NCI-H1105 treated with DMSO at 0.1 percent for 48 hours (cell line): ENCODE results near the gene LONRF3.

Experiments
- DNase-seq: peaks from one replicate; lab custom pipeline; 2025; lab: John Stamatoyannopoulos, UW

The LONRF3 gene

GRCh38 chrX:118974088-118974907, at the start of gene LONRF3:
Gene LONRF3, plus strand, starts transcription at chrX:118974618. Its CDS starts 163 bp downstream, at chrX:118974781.
- DNase-seq, result peak; percentile 30

DNA sequence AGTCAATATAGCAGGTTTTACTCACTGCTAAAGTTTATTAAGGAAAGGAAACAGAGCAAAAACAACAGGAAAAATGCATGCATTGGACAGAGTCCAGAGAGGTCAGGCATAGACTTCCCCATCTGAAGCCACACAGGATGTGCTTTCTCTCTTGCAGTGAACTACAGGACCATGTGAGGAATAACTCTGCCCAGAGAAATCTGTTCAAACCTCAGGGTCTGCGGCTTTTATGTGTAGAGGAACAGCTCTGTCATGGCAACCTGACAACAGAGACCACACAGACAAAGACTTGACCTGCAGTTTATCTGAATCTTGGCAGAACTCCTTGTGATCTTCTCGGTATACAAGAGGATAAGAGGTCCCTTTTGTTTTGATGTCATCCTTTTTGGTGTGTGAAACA, 46.3 kb upstream of the LONRF3 start:
- DNase-seq, result no peak

GRCh38 chrX:118935352-118935751, 39.1 kb upstream of the LONRF3 start:
- DNase-seq, result no peak

DNA sequence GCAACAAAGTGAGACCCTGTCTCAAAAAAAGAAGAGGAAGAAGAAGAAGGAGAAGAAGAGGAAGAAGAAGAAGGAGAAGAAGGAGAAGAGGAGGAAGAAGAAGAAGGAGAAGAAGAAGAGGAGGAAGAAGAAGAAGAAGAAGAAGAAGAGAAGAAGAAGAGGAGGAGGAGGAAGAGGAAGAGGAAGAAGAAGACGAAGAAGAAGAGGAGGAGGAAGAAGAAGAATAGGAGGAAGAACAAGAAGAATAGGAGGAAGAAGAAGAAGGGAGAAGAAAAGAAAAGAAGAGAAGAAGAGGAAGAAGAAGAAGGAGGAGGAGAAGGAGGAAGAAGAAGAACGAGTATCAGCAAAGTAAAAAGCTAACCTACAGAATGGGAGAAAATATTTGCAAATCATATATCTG, 33.3 kb upstream of the LONRF3 start:
- no peak for DNase-seq

DNA sequence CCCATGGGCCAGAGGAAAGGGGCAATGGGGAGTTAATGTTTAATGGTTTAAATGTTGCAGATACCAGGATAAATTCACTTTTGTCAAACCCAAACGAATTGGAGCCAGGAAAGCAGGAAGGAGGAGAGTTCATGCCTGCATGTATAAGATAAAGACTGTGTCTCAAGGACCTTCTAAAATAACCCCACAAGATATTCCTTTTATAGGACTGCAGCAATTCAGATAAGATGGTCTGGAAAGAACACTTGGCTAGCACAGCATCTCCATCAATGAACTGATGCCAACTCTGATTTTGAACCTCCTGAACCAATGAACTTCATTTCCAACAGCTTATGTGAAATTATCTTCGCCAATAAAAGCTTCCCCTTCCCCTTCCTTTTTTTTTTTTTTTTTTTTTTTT, 31.3 kb upstream of the LONRF3 start:
- DNase-seq, result no peak

- no peak for DNase-seq
These were observed 28.5 kb upstream of the LONRF3 start for GRCh38 chrX:118945921-118946320.

DNA sequence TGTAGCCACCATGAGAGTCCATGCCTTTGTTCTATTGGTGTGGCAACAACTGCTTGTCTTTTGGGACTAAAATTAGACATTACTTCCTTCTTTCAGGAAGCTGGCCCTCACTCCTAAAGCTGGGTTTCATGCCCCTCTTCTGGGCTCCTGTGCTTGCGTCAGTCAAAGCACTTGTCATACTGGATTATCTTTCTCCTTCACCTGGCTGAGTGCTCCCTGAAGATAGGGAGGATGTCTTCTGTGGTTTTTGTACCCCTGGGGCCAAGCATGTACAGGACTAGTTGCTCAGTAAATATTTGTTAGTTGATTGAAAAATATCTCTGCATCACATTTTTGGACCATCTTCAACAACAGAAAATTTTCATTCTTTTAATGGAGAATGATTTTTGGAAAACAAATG, 26.1 kb upstream of the LONRF3 start:
- DNase-seq, result no peak

DNA sequence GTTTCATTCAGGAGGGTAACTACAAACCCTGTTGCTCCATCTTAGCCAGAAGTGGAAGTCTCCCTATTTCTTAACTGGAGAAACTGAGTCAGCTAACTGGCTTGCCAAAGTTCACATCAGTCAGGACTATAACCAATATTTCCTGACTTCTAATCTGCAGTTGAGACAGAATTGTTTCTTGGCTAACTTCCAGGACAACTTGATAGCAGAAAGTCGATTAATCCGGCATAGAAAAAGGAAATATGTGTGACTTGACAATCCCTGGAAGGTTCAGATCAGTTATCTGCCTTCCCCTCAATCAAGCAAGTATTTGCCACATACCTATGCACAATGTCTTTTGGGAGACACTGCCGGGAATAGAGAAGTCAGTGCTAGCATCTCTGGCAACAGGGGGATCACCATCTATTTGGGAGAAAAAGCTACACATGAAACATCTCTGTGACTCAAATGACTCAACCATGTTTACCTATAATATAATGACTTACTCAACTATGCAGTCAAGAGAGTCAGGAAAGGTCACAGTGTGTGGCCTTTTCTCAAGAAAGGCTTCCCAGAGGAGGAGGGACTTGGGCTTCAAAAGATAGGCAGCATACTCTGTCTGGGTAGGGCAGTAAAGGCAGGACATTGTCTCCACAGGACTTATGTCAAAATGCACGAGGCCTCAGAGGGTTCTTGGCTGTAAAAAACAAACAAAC, 12.4 kb upstream of the LONRF3 start:
- no peak for DNase-seq

DNA sequence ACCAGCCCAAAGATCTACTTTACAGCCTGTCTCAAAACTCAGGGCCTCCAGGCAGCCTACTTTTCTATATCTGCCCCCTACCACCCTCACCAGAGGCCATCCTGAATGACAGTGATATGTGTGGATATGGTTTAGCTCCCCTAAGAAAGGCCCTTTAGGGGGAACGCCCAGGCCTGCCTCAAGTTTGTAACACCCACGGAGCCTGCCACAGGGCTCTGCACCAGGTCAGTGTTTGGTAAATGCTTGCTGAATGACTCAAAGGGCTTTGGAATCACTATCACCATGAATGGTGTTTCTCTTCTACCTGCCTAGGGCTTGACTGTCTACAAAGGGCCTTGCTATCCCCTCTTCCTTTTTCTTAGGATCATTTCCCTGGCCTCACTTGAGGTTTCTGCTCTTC, 11.3 kb upstream of the LONRF3 start:
- DNase-seq, result no peak

- no peak for DNase-seq
These were observed 10.2 kb upstream of the LONRF3 start for GRCh38 chrX:118964252-118964651.

- no peak for DNase-seq
These were observed 9.0 kb upstream of the LONRF3 start for GRCh38 chrX:118965395-118965794.

DNA sequence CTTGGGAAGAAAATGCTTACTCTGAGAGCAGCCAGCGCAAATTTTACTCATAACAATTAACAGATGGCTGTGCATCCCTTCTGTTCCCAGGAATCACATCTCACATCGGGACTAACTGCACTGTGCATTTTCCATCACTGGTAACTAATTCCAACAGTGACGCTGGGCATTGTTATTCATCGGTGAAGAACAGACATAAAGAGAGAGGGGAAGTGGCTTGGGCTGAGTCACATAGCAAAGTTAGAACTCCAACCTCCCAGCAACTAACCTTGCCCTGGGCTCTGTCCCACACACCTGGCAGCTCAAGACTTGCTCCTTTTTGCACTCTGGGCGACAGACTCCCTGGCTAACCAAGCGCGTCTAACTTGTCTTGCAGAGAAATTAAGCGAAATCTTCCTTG, 6.4 kb upstream of the LONRF3 start:
- no peak for DNase-seq

- DNase-seq, result no peak
These were observed 2.9 kb upstream of the LONRF3 start for GRCh38 chrX:118971552-118971951.

DNA sequence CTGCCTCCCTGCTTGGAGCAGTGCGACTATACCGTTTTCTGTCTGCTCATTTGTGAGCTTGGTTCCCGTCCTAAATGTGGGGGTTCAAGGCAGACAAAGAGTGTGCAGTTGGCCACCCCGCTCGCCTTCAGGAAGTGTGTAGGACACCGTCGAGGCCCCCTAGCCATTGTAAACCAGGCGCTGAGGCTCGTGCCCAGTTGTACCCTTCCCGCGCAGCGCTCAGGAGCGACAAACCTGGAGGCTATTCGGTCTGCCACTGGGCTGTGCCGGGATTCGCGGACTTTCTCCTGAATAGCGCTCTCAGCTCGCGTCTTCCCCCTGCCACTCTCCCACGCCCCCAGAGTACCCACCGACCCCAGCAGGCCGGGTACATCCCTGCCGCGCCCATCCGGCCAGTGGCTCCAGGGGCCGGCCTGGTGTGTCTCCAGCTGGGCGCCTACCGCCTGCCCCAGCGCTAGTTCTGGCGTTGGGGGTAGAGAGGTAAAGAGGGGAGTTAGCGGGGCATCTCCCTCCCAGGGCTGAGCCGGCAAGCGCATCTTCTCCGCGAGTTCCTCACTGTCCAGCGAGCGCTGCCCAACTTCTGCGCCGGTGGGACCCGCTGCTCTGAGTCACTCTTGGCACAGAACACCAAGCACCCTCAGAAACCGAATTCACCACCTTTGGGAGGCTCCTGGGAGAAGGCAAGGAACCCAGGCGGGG, 880 bp upstream of the LONRF3 start:
- DNase-seq, result no peak

DNA sequence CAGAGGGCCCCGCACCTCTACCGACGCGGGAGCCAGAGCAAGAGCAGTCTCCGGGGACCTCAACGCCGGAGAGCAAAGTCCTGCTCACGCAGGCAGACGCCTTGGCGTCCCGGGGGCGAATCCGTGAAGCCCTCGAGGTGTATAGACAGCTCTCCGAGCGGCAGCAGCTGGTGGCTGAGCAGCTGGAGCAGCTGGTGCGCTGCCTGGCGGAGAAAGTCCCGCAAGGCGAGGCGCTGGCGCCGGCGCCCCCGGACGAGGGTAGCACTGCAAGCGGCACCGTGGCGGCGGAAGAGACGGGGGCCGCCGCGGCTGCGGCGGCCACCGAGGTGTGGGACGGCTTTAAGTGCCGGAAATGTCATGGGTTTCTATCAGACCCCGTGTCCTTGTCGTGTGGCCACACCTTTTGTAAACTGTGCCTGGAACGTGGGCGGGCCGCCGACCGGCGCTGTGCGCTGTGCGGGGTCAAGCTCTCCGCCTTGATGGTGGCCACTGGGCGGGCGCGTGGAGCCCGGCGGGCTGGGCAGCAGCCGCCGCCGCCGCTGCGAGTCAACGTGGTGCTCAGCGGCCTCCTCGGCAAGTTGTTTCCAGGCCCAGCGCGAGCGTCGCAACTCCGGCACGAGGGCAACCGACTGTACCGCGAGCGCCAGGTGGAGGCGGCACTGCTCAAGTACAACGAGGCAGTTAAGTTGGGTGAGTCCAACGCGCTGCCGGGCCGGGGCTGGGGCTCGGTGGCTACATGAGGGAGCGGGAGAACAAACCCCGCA, 672 bp downstream of the LONRF3 start:
- peak; percentile 37 for DNase-seq

- peak; percentile 16 for DNase-seq
These were observed 1.6 kb downstream of the LONRF3 start for GRCh38 chrX:118975831-118976598.

DNA sequence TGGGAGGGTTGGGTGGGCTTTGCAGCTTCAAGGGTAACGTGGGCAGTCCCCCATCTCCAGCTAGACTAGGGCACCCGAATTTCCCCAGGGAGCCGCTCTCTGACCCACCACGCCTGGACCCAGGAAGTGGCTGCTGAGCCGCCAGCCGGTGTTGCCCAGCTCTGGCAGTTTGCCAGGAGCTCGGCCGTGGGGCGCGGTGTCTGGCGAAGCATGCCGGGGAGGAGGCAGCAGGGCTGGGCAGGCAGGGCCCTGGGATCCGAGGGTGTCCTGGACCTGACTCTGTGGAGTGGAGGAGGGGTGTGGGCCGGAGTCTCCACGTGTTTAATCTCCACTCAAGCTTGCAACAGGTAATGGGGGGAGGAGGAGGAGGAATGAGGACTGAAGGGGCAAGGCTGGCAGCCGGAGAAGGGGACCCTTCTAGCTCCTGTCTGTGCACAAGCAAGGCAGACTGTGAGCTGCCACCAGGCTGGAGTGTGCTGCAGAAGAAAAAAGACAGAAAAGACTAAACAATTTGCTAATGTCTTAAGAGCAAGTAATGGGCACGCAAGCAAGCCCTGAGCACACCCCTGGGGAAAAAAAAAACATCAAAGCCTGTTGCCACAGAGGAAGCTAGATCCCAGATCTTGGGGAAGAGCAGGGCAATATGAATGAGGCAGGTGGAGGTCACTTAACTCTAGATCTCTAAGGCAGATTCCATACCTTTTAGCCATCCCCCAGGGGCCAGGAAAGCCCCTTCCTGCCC, 2.4 kb downstream of the LONRF3 start:
- DNase-seq, result no peak

GRCh38 chrX:118977424-118977823, 3.0 kb downstream of the LONRF3 start:
- no peak for DNase-seq

DNA sequence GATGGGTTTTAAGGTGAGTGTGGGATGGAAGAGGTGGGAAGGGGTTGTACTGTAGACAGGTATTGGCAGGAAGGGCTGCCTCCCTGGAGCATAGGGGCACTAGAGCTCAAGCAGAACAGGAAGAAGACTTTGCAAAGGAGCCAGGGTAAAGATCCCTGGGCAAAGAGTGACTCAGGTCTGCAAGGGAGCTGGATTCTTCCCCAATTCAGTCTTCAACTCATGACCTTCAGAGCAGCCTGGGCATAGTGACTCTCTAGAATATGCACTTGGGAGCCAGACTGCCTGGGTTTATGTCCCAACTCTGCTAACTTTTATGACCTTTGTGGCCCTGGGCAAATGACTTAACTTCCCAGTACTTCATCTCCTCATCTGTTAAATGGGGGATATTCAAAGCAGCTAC, 4.0 kb downstream of the LONRF3 start:
- DNase-seq, result no peak

- DNase-seq, result no peak
These were observed 6.3 kb downstream of the LONRF3 start for GRCh38 chrX:118980761-118981160.

DNA sequence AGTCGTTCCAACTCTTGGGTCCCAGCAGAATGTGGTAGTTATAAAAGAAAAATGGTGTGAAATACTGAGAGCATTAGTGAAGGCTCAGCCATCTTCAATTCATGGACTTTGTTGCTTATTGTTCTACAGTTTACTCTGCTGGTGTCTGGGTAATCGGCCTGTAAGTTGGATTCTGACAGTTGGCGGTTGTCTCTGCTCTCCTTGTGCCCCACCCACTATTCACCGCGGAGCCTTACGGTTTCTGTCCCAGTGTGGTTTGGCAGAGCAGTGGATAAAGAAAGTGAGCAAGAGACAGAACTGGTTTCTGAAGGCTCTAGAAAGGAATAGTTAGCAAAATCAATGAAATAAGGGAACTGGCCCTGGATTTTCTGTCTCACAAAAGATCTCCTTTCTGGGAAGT, 9.1 kb downstream of the LONRF3 start:
- DNase-seq, result no peak
